ENCODE data around the gene PDAP1. TPM values are rescaled to one million over a fixed set of nuclear protein-coding genes. Genes with fewer than 3 reads are reported as not detected.

PDAP1 gene
- polyA plus RNA-seq, 1 donor (not counting 4 experiments of a cell fraction or from before 2014, with no cell fraction given): 99.1 TPM

DNA sequence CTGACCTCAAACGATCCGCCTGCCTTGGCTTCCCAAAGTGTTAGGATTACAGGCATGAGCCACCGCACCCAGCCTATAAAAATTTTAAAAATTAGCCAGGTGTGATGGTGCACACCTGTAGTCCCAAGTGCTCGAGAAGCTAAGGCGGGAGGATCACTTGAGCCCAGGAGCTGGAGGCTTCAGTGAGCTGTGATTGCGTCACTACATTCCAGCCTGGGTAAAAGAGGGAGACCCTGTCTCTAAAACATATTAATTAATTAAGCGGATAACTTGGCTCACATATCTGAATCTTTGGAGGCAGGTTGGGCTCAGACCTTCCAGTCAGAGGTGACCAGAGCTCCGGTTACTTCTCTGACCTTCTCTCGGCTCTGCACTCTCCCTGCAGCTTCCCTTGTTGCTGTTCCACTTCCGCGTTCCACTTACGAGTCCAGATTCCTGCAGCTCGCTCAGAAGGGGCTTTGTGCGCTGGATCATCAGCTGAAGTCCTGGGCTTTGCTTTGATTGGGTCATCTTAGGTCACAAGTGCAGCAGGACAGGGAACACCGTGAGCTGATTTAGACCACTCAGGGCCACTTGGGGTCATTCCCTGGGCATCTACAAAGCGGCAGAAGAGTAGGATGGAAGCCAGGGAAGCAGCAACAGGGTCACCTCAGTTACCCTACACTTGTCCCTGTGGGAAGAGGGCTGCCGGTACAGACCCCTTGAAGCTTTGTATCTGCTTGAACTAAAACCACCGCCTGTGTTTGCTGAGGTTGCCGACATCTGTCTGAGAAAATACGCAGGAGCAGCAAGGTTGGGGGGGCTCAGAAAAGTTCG lies 35.9 kb downstream of the PDAP1 start:
- Histone ChIP-seq H2AFZ (ENCODE audit: control insufficient read depth, low read length) (peak overlapping the region; percentile 73), H3K79me2 (ENCODE audit: control insufficient read depth, insufficient read depth, low read length) (peaks cover 6% of the 10 kb centered on the region), H3K9me3 (ENCODE audit: control insufficient read depth, low read depth, low read length) (no peaks in the 10 kb centered on the region), H3K9ac (ENCODE audit: control insufficient read depth, extremely low read depth, insufficient read depth, low read length) (peak overlapping the region; percentile 58), H3K9me1 (ENCODE audit: control insufficient read depth, extremely low read depth, insufficient read depth, low read length) (no peaks in the 10 kb centered on the region), H3K4me2 (ENCODE audit: control insufficient read depth, extremely low read depth, insufficient read depth, low read depth, low read length) (peak overlapping the region; percentile 90), H3K27ac (ENCODE audit: control insufficient read depth, insufficient read depth, low read length) (peak overlapping the region; percentile 40), H4K20me1 (ENCODE audit: control insufficient read depth, extremely low read depth, insufficient read depth, low read length) (peaks cover 8% of the 10 kb centered on the region), H3K4me1 (ENCODE audit: control insufficient read depth, extremely low read depth, insufficient read depth, low read length) (peaks cover 27% of the 10 kb centered on the region), H3K27me3 (ENCODE audit: control insufficient read depth, extremely low read depth, insufficient read depth, low read length) (no peaks in the 10 kb centered on the region), H3K36me3 (ENCODE audit: control insufficient read depth in 2 of 2, extremely low read depth in 1 of 2, insufficient read depth in 2 of 2, low read length in 2 of 2) (peaks cover 6 to 9% of the 10 kb centered on the region in 2 experiments), H3K4me3 (ENCODE audit: control insufficient read depth in 2 of 3, extremely low read depth in 1 of 3, insufficient read depth in 2 of 3, low read depth in 1 of 3, low read length in 3 of 3) (peak overlapping the region in 1 of 3 experiments; percentile 36)
- dilution Hi-C loops (cut with MboI; ENCODE audit: extremely low pct_ligation_motif_present, low sequenced_read_pairs): no loop called here
- FAIRE-seq: no peak
- TF ChIP-seq EZH2 (IDR thresholded peaks at IDR 0.05; ENCODE audit: low read length): no peak
- TF ChIP-seq, protein P1, sequence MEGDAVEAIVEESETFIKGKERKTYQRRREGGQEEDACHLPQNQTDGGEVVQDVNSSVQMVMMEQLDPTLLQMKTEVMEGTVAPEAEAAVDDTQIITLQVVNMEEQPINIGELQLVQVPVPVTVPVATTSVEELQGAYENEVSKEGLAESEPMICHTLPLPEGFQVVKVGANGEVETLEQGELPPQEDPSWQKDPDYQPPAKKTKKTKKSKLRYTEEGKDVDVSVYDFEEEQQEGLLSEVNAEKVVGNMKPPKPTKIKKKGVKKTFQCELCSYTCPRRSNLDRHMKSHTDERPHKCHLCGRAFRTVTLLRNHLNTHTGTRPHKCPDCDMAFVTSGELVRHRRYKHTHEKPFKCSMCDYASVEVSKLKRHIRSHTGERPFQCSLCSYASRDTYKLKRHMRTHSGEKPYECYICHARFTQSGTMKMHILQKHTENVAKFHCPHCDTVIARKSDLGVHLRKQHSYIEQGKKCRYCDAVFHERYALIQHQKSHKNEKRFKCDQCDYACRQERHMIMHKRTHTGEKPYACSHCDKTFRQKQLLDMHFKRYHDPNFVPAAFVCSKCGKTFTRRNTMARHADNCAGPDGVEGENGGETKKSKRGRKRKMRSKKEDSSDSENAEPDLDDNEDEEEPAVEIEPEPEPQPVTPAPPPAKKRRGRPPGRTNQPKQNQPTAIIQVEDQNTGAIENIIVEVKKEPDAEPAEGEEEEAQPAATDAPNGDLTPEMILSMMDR (optimal IDR thresholded peaks at IDR 0.05 in 1 of 3, IDR thresholded peaks at IDR 0.05 in 1 of 3, conservative IDR thresholded peaks at IDR 0.05 in 1 of 3; ENCODE audit: extremely low read depth in 1 of 3, insufficient read depth in 2 of 3, low read length in 3 of 3): no peak
- no peak for DNase-seq (ENCODE audit: low read depth, low spot score)

DNA sequence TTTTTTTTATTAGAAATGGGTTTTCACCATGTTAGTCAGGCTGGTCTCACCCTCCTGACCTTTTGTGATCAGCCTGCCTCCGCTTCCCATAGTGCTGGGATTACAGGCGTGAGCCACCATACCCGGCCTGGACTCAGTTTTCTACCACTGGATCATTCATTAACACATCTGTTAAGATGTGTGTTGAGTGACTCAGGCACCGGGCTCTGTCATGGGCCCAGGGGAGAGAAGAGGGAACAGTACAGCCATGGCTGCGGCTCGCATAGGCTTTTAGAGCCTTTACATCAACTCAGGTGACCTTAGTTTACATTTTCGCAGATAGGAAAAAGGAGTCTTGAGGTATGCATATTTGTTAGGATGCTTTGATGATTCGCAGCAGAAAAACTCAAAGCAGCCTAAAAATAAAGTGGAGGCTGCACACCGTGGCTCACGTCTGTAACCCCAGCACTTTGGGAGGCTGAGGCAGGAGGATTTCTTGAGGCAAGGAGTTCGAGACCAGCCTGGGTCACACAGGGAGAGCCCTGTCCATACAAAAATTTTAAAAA lies 36.9 kb downstream of the PDAP1 start:
- H3K4me1 ChIP-seq (ENCODE audit: control insufficient read depth, extremely low read depth, insufficient read depth, low read length): peaks cover 19% of the 10 kb centered on the region
- H4K20me1 ChIP-seq (ENCODE audit: control insufficient read depth, extremely low read depth, insufficient read depth, low read length): peaks cover 4% of the 10 kb centered on the region
- no peak for FAIRE-seq
- no peak overlapping the region for H3K27ac ChIP-seq (ENCODE audit: control insufficient read depth, insufficient read depth, low read length)
- H3K4me2 ChIP-seq (ENCODE audit: control insufficient read depth, extremely low read depth, insufficient read depth, low read depth, low read length): no peak overlapping the region
- no peak overlapping the region for H2AFZ ChIP-seq (ENCODE audit: control insufficient read depth, low read length)
- H3K9me3 ChIP-seq (ENCODE audit: control insufficient read depth, low read depth, low read length): no peaks in the 10 kb centered on the region
- no peak for DNase-seq (ENCODE audit: low read depth, low spot score)
- no peak overlapping the region for H3K9ac ChIP-seq (ENCODE audit: control insufficient read depth, extremely low read depth, insufficient read depth, low read length)
- no peaks in the 10 kb centered on the region for H3K9me1 ChIP-seq (ENCODE audit: control insufficient read depth, extremely low read depth, insufficient read depth, low read length)
- H3K27me3 ChIP-seq (ENCODE audit: control insufficient read depth, extremely low read depth, insufficient read depth, low read length): no peaks in the 10 kb centered on the region
- dilution Hi-C loops (cut with MboI; ENCODE audit: extremely low pct_ligation_motif_present, low sequenced_read_pairs): no loop called here
- TF ChIP-seq, protein P1 (optimal IDR thresholded peaks at IDR 0.05 in 1 of 3, IDR thresholded peaks at IDR 0.05 in 1 of 3, conservative IDR thresholded peaks at IDR 0.05 in 1 of 3; ENCODE audit: extremely low read depth in 1 of 3, insufficient read depth in 2 of 3, low read length in 3 of 3): no peak
- no peak for TF ChIP-seq EZH2 (IDR thresholded peaks at IDR 0.05; ENCODE audit: low read length)
- peaks cover 14% of the 10 kb centered on the region in 2 experiments for H3K36me3 ChIP-seq (ENCODE audit: control insufficient read depth in 2 of 2, extremely low read depth in 1 of 2, insufficient read depth in 2 of 2, low read length in 2 of 2)
- no peak overlapping the region for H3K4me3 ChIP-seq (ENCODE audit: control insufficient read depth in 2 of 3, extremely low read depth in 1 of 3, insufficient read depth in 2 of 3, low read depth in 1 of 3, low read length in 3 of 3)
- peaks cover 5% of the 10 kb centered on the region for H3K79me2 ChIP-seq (ENCODE audit: control insufficient read depth, insufficient read depth, low read length)
